IPS-11a (cell line): ENCODE data around the gene FUT3.

ENCODE experiments used
- H3K4me3 ChIP-seq: one replicate; pipeline ENCODE4 v1.5.1; 2013; ENCODE audit warnings: low read depth, low read length, control low read depth

FUT3 gene

GRCh38 chr19:5826531-5827341, 24.5 kb downstream of the FUT3 start:
- peak overlapping the region; percentile 64 for H3K4me3 ChIP-seq

- H3K4me3 ChIP-seq = no peak overlapping the region
Measured at GRCh38 chr19:5825178-5825577, 26.1 kb downstream of the FUT3 start.

GRCh38 chr19:5824751-5825150, 26.5 kb downstream of the FUT3 start:
- H3K4me3 ChIP-seq = no peak overlapping the region

GRCh38 chr19:5823579-5824281, 27.5 kb downstream of the FUT3 start:
- no peak overlapping the region for H3K4me3 ChIP-seq

- no peak overlapping the region for H3K4me3 ChIP-seq
Measured at GRCh38 chr19:5822181-5822844, 28.9 kb downstream of the FUT3 start.

- no peak overlapping the region for H3K4me3 ChIP-seq
Measured at GRCh38 chr19:5821521-5822180, 29.6 kb downstream of the FUT3 start.

- no peak overlapping the region for H3K4me3 ChIP-seq
Measured at GRCh38 chr19:5820785-5821184, 30.5 kb downstream of the FUT3 start.

- H3K4me3 ChIP-seq = no peak overlapping the region
Measured at GRCh38 chr19:5818594-5818993, 32.7 kb downstream of the FUT3 start.

- no peak overlapping the region for H3K4me3 ChIP-seq
Measured at GRCh38 chr19:5817218-5817617, 34.0 kb downstream of the FUT3 start.

- H3K4me3 ChIP-seq = no peak overlapping the region
Measured at GRCh38 chr19:5814852-5815246, 36.4 kb downstream of the FUT3 start.

GRCh38 chr19:5814123-5814851, 37.0 kb downstream of the FUT3 start:
- H3K4me3 ChIP-seq = no peak overlapping the region

GRCh38 chr19:5811117-5811516, 40.1 kb downstream of the FUT3 start:
- H3K4me3 ChIP-seq = no peak overlapping the region

GRCh38 chr19:5809469-5809868, 41.8 kb downstream of the FUT3 start:
- H3K4me3 ChIP-seq = no peak overlapping the region

GRCh38 chr19:5809053-5809452, 42.2 kb downstream of the FUT3 start:
- H3K4me3 ChIP-seq = no peak overlapping the region

- no peak overlapping the region for H3K4me3 ChIP-seq
Measured at GRCh38 chr19:5808120-5808816, 43.0 kb downstream of the FUT3 start.

- no peak overlapping the region for H3K4me3 ChIP-seq
Measured at GRCh38 chr19:5806905-5807304, 44.3 kb downstream of the FUT3 start.

GRCh38 chr19:5806133-5806489, 45.1 kb downstream of the FUT3 start:
- H3K4me3 ChIP-seq = no peak overlapping the region

- H3K4me3 ChIP-seq = peak overlapping the region; percentile 33
Measured at GRCh38 chr19:5805462-5806132, 45.7 kb downstream of the FUT3 start.
